ENCODE results near the gene ERF.
A peak's percentile ranks its signal among the peaks of the same experiment; 100 is the strongest.
"Not testable (repeated sequence)": the region's sequence is repeated elsewhere in the genome, so short reads cannot be mapped to it uniquely, and the experiment has no call there.

The ERF gene

GRCh38 chr19:42275103-42275502 lies 20.2 kb upstream of the ERF start:
- no peak for DNase-seq (ENCODE audit: low read depth)

- no peak for DNase-seq (ENCODE audit: low read depth)
Measured at GRCh38 chr19:42274065-42274682, 19.2 kb upstream of the ERF start.

GRCh38 chr19:42273407-42274064 lies 18.6 kb upstream of the ERF start:
- no peak for DNase-seq (ENCODE audit: low read depth)

- no peak for DNase-seq (ENCODE audit: low read depth)
Measured at GRCh38 chr19:42272989-42273406, 18.1 kb upstream of the ERF start.

- DNase-seq (ENCODE audit: low read depth), result no peak
Measured at GRCh38 chr19:42272535-42272897, 17.6 kb upstream of the ERF start.

- DNase-seq (ENCODE audit: low read depth), result no peak
Measured at GRCh38 chr19:42271861-42272534, 17.1 kb upstream of the ERF start.

- DNase-seq (ENCODE audit: low read depth), result no peak
Measured at GRCh38 chr19:42271045-42271419, 16.1 kb upstream of the ERF start.

GRCh38 chr19:42270346-42271044 lies 15.6 kb upstream of the ERF start:
- DNase-seq (ENCODE audit: low read depth), result peak; percentile 42

GRCh38 chr19:42269478-42270345 lies 14.8 kb upstream of the ERF start:
- DNase-seq (ENCODE audit: low read depth), result no peak

GRCh38 chr19:42268704-42269477 lies 14.0 kb upstream of the ERF start, which contains the start of gene CIC:
Gene CIC (plus strand): TSS chr19:42269252. CDS start chr19:42271784, 2,532 bp downstream.
- peak; percentile 98 for DNase-seq (ENCODE audit: low read depth)

- peak; percentile 95 for DNase-seq (ENCODE audit: low read depth)
Measured at GRCh38 chr19:42268142-42268703, 13.3 kb upstream of the ERF start.

- no peak for DNase-seq (ENCODE audit: low read depth)
Measured at GRCh38 chr19:42267644-42268141, 12.8 kb upstream of the ERF start.

- not testable (repeated sequence) for DNase-seq (ENCODE audit: low read depth)
Measured at GRCh38 chr19:42266928-42267603, 12.1 kb upstream of the ERF start.

- DNase-seq (ENCODE audit: low read depth), result not testable (repeated sequence)
Measured at GRCh38 chr19:42266105-42266504, 11.2 kb upstream of the ERF start.

GRCh38 chr19:42261763-42262162 lies 6.8 kb upstream of the ERF start:
- DNase-seq (ENCODE audit: low read depth), result no peak

GRCh38 chr19:42257842-42258241 lies 2.9 kb upstream of the ERF start:
- DNase-seq (ENCODE audit: low read depth), result not testable (repeated sequence)

GRCh38 chr19:42255766-42256745 lies 1.1 kb upstream of the ERF start:
- DNase-seq (ENCODE audit: low read depth), result no peak

GRCh38 chr19:42254089-42254849 lies 659 bp downstream of the ERF start:
- DNase-seq (ENCODE audit: low read depth), result peak; percentile 67
